ENCODE data around the gene BAHCC1.

Gene BAHCC1

DNA sequence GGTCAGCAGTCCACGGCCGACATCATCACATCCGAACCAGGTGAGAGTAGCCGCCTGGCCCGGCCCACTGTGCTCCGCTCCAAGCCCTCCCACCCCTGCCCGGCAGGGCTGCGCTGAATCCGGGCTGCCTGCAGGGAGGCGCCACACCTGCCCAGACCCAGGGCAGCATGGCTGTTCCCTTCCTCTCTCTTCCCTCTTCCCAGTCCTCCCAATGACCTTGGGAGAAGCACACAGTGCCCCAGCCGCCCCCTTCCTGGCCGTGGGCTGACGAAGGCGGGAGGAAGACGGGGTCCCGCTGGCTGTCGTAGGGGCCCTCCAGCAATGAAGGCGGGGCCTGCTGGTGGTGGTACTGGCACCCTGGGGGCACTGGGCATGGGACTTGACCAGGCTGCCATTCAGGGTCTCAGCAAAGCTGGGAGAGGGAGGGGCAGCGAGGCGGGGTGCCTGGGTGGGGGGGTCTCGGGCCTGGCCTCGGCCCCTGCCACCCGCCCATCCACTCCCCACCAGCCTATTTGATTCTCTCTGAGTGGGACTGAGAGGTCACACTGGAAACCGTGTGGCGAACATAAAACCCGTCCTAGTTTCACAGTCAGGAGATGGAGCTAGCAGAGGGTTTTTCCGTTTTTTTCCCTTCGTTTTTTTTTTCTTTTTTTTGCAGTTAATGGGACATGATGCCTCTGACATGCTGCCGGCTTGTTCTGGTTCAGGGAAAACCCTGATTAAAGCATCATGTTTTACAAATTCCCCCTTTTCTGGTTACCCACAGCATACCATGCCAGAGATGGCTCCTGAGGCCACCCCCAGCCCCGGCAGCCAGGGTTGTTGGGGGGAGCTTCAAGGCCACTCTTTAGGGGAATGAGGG, 50.6 kb downstream of the BAHCC1 start:
- DNase-seq = no peak

DNA sequence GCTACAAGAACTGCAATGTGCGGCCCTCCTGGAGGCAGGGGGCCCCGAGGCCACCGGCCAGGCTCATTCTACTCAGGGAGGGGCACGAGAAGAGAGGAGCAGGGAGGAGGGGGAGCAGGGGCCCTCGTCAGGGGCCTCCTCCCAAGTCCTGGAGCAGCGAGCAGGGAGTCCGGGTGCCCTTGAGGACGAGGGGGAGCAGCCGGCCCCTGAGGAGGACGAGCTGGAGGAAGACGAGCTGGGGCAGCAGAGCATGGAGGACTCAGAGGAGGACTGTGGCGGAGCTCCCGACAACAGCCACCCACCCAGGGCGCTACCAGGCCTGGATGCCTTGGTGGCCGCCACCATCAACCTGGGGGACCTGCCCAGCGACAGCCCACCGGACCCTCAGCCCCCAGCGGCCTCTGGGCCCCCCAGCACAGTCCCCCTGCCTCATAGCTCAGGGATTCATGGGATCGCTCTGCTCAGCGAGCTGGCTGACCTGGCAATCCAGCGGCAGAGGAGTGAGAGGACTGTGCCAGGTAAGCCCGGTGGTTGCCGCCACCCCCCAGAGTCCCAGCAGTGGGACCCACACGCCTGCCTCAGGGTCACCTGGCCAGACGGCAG, 52.2 kb downstream of the BAHCC1 start:
- no peak for DNase-seq

DNA sequence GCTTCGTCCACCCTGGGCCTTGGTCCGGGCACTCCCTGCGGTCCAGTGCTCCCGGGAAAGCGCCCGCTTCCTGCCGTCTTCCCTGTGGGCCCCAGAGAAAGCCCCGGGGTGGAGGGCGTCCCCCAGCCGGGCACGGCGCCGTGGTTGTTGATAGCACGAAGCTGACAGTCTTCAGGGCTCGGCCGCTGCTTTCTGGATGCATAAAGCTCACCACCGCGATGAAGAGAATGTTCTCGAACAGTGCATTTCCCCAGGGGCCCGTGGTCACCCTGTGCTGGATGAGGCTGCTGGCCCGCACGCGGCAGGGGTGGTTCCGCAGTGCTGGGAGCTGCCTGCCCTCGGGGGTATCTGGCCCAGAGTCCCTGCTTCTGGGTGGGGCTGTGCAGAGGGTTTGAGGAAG, 53.2 kb downstream of the BAHCC1 start:
- DNase-seq = no peak

DNA sequence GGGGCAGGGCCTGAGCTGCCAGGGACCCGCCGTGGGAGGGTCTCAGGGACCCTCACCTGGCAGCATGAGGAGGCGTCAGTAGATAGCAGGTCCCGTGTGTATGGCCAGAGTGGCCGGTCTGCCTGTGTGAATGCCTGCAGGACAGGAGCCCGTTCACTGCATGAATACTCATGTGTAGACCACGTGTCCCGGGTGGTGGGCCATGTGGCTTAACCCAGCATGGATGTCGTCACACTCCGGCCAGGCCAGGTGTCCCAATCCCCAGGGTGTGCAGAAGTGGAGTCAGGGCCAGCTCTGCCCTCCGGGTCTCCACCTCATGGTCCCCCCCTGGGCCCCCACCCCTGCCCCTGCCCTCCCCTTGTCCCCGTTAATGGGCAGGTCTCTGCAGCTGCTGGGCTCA, 53.7 kb downstream of the BAHCC1 start:
- DNase-seq = no peak

DNA sequence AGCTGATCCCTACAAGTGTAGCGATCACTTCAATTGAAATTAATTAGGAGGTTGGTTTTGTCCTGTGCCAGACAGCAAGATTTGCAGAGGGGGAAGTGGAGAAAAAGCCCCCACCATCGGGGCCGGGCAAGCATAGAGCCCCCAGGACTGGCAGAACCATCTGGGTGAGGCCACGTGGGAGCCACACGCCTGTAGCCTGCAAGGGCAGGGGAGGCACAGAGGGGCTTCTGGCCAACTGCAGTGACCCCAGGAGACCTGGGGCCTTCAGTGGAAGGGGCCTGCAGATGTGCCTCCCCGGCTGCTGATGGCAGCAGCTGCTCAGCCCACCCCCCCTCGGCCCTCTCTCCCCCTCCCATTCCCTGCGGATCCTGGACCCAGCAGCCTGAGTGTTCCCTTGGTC, 54.1 kb downstream of the BAHCC1 start:
- DNase-seq = no peak

DNA sequence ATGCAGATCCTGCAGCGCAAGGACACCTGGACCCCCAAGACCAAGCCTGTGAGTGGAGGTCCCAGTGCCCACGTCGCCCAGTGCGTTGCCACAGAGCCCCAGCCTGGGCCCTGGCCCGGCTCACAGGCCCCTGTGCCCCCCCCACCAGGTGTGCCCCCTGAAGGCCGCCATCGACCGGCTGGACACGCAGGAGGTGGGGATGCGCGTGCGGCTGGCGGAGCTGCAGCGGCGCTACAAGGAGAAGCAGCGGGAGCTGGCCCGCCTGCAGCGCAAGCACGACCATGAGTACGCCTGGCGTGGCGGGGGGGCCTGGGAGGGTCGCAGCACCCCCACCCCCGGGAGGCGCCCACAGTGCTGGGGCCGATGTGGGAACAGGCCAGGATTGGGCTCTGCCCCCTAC, 56.6 kb downstream of the BAHCC1 start:
- DNase-seq = no peak

DNA sequence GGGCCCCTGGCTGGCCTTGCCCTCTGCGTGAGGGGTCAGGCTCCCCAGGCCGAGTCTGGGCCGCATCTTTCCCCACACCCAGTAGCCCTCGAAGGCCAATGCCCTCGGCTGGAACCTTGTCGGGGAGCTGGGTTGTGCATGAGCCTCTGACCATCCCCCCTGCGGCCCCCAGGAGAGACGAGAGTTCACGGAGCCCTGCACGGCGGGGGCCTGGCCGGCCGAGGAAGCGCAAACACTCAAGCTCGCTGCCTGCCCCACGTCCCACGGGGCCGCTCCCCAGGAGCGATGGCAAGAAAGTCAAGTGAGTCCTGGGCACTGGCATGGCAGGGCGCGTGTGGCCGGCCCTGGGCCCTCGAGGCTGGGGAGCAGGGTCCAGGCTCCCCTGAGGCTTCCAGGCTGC, 57.3 kb downstream of the BAHCC1 start:
- DNase-seq = no peak

DNA sequence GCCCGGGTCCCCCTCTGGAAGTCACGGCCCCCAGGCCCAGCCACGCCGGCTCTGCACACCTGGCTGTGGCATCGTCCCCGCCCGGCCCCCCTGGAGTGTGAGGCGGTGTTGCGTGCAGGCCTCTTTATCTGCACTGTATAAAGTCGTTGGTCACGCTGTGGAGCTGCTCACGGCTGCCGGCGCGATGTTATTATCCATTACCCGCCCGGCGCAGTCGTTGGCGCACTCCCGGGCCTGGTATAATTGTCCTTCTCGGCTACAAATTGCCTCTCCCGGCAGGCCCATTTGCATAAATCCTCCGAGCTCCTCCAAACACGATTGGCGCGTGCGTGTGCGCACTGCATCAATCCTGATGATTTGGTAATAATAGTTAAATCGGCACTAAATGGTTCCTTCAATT, 57.8 kb downstream of the BAHCC1 start:
- DNase-seq = no peak

DNA sequence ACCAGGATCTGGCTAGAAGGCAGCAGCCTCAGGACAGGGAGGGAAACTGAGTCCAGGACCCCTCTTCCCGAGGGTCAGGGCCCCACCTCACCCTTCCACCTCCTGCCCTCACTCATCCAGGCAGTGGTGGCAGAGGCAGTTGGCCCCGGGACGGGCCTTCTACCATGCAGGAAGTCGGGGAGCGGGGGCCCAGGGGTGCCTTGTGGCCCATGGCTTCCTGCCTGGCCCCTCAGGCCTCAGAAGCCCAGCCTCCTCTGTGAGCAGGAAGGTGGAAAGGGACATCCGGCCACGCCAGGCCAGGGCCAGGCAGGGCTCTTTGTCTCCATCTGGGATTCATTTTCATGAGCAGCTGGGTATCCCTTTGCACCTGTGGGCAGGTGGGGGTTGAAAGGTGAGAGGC, 58.5 kb downstream of the BAHCC1 start:
- no peak for DNase-seq

DNA sequence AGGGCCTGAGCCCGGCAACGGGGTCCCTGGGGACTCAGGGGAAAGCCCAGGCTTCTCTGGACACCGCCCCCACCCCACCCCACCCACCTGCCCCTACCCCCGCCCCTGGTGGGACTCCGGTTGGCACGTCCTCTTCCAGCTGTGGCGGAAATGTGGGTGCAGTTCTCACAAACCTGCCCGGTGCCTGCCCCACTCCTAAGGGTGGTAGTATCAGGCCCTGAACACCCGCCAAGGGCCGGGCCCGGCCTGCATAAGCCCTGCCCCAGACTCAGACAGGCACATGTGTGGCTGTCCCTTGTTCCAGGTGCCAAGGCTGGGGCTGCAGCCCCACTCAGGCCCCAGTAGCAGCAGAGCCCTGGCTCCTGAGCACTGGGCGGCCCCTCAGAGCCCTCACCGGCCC, 59.2 kb downstream of the BAHCC1 start:
- DNase-seq = no peak

DNA sequence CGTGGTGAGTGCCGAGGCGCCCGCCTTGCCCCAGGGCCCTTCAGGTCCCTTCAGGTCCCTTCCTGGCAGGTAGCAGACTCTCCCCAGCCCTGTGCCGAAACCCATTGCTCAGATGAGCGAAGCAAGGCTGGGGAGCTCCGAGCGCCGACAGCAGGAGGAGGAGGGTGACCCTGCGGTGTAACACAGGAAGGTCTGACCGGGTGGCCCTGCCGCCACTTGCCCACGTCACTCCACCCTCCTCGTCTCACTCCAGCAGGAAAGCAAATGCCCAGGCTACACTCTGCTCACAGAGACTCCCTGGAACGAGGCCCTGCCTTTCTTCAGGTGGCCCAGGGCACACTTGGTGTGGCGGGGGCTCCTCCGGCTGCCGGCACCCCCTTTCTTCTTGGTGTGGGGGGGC, 60.1 kb downstream of the BAHCC1 start:
- DNase-seq = no peak

DNA sequence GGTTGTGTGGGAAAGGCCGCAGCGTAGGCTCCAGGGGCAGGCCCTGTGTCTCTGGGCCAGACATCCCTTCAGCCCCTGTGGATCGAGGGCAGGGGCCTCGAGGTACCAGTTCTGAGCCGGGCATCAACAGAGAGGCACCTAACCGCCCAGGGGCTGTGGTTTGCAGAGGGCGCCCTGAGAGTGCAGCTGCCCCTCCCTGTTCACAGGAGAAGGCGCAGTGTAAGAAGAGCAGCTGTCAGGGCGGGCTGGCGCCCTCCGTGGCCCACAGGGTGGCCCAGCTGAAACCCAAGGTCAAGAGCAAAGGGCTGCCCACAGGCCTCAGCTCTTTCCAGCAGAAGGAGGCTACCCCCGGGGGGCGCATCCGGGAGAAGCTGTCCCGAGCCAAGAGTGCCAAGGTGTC, 60.8 kb downstream of the BAHCC1 start:
- DNase-seq = no peak

DNA sequence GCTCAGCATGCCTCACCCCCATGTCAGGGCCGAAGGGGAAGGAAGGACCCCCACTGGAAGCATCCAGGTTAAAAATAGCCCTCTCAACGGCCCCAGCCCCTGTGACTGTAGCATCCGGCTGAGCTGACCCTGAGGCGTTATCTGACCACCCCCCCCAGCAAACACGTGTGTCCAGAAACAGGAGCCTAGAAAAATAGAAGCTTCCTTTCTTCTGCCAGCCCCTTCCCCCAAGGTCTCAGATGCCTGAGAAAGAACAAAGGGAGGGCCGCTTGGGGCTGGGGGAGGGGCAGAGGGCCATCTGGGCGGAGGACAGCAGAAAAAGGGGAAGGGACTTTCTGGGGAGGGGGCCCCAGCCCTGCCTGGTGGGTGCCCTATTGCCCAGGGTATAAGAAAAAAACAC, 61.5 kb downstream of the BAHCC1 start:
- no peak for DNase-seq

DNA sequence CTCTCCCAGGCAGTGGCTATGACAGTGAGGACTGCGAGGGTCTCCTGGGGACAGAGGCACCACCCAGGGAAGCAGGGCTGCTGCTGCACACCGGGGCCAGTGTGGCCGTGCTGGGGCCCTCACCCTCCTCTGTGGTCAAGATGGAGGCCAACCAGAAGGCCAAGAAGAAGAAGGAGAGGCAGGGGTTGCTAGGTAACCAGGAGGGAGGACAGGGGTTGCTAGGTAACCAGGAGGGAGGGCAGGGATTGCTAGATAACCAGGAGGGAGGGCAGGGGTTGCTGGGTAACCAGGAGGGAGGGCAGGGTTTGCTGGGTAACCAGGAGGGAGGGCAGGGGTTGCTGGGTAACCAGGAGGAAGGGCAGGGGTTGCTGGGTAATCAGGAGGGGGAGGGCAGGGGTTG, 62.1 kb downstream of the BAHCC1 start:
- DNase-seq = no peak

DNA sequence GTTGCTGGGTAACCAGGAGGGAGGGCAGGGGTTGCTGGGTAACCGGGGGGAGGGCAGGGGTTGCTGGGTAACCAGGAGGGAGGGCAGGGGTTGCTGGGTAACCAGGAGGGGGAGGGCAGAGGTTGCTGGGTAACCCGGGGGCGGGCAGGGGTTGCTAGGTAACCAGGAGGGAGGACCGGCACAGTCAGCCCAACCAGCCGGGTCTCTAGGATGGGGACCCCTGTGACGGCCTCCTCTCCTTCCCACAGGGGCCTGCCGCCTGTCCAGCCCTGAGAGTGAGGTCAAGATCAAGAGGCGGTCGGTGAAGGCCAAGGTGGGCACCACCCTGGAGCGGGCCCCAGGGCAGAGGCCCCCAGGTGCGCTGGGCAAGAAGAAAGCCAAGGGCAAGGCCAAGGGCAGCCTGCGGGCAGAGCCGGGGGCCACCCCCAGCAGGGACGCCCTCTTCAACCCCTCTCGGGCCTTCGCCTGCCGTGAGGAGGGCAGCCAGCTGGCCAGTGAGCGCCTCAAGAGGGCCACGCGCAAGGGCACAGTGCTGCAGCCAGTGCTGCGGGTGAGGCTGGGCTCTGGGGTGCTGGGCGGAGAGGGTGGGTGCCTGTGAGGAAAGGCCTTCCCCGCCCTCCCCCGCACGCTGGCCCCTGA, 62.8 kb downstream of the BAHCC1 start:
- no peak for DNase-seq

DNA sequence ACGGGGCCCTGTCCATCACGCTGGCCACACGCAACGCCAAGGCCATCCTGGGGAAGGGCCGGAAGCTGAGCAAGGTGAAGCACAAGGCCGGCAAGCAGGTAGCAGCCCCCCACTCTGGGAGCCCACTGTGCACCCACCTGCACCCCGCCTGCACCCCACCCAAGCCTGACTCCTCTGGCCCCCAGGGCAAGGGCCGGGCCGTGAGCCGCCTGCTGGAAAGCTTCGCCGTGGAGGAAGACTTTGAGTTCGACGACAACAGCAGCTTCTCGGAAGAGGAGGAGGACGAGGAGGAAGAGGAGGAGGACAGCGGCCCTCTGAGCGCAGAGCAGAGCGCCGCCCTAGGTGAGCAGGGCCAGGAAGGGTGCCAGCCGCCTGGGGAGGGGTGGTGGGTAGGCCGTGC, 63.4 kb downstream of the BAHCC1 start:
- DNase-seq = no peak

DNA sequence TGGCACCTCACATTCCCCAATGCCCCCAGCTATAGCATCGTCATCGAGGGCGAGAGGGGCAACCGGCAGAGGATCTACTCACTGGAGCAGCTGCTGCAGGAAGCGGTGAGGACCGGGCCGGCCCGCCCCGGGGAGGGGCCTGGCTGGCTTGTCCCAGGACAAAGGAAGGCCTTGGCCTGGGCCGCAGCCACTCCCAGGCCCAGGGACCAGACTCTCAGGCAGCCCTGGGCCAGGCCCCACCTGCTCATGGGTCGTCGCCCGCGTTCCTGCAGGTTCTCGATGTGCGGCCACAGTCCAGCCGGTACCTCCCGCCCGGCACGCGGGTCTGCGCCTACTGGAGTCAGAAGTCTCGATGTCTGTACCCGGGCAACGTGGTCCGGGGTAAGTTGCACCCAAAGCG, 64.0 kb downstream of the BAHCC1 start:
- no peak for DNase-seq

DNA sequence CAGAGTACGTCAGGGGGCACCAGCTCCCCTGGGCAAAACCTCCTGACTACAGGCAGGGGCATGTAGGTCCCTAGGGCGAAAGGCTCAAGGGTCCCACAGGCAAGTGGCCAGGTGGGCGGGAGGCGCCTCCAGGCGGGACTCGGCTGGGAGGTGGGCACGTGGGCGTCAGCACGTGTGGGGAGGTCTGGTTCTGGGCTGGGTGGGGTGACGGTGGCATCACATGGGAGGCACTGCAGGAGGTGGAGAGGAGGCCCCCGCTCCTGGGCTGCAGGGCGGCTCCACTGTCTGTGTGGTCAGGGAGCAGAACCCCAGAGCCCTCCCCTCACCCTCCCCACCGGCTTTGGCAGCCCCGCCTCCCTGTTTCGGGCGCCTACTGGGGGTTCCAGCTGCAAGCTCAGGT, 64.6 kb downstream of the BAHCC1 start:
- DNase-seq = no peak

DNA sequence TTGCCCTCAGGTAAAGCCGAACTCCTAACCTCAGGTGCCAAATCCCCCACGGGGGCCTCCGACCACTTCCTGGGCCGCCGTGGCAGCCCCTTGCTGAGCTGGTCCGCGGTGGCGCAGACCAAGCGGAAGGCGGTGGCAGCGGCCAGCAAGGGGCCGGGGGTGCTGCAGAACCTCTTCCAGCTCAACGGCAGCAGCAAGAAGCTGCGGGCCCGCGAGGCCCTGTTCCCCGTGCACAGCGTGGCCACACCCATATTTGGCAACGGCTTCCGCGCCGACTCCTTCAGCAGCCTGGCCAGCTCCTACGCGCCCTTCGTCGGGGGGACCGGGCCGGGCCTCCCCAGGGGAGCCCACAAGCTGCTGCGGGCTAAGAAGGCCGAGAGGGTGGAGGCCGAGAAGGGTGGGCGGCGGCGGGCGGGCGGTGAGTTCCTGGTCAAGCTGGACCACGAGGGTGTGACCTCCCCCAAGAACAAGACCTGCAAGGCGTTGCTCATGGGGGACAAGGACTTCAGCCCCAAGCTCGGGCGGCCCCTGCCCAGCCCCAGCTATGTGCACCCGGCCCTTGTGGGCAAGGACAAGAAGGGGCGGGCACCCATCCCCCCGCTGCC, 65.7 kb downstream of the BAHCC1 start:
- DNase-seq = no peak

DNA sequence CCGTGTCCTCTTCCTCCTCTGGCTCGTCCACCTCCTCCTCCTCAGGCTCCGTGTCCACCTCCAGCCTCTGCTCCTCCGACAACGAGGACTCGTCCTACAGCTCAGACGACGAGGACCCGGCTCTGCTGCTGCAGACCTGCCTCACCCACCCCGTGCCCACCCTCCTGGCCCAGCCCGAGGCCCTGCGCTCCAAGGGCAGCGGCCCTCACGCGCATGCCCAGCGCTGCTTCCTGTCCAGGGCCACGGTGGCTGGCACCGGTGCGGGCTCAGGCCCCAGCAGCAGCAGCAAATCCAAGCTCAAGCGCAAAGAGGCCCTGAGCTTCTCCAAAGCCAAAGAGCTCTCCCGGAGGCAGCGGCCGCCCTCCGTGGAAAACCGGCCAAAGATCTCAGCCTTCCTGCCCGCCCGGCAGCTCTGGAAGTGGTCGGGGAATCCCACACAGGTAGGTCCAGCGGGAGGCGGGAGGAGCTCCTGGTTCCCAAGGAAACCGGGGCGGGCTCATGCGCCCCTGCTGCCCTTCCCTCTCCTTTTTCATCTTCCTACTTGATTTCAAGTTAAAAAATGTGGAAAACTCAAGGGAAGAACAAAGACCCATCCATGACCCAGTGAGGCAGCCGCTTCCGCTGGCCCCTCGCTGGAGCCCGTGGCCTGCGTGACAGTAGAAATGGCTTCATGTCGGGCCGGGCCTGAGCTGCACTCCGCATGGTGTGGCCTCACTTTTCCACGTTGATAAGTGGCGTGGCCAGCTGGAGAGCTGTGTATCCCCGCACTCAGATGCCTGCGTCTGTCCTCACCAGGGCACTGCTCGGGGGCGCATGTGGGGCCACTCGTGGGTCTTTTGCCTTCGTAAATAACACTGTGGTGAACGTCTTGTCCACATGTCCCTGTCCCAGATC, 66.6 kb downstream of the BAHCC1 start:
- no peak for DNase-seq

DNA sequence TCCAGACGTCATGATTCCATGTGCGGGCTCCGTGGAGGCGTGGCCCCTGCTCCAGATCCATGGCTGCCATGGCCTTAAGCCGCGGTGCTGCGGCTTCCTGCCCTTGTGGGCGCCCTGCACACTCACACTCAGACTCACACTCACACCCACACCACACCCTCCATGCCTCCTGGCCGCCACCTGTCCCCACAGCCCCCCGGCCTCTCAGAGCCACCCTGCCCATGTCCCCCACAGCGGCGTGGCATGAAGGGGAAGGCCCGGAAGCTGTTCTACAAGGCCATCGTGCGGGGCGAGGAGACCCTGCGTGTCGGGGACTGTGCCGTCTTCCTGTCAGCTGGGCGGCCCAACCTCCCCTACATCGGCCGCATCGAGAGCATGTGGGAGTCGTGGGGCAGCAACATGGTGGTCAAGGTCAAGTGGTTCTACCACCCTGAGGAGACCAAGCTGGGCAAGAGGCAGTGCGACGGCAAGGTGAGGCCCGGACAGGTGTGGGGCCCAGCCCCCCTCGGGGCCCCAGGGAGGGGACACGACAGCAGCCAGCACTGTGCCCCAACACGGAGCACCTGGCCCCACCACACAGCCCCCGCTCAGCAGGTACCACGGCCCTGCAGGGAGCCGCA, 67.4 kb downstream of the BAHCC1 start:
- DNase-seq = no peak

DNA sequence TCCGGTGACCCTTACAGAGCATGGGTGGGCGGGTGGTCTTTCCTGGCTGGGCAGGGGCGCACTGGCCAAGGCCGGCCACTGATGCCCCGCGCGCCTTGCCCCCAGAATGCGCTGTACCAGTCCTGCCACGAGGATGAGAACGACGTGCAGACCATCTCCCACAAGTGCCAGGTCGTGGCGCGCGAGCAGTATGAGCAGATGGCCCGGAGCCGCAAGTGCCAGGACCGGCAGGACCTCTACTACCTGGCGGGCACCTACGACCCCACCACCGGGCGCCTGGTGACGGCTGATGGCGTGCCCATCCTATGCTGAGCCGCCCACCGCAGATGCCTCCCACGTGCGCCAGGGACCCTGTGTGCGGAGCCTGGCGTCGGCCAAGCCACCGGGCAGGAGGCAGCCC, 68.2 kb downstream of the BAHCC1 start:
- no peak for DNase-seq

Measured in central memory CD4-positive, alpha-beta T cell (primary cell).